ENCODE data around the gene ZNF226. TPM values are rescaled to one million over a fixed set of nuclear protein-coding genes. Genes with fewer than 3 reads are reported as not detected.

The ZNF226 gene
- total and polyA plus RNA-seq, 9 of the 15 experiments (the other 6 are each of a cell fraction or from before 2014, with no cell fraction given) = 6.2 to 19.4 (median 9.3) TPM

GRCh38 chr19:44212250-44212865, 47.5 kb downstream of the ZNF226 start, which contains the start of gene ZNF227 (continued):
- TF ChIP-seq CTCF (IDR thresholded peaks at IDR 0.05 in 2 of 3, conservative IDR thresholded peaks at IDR 0.05 in 1 of 3; ENCODE audit: insufficient read depth in 2 of 3, low read depth in 1 of 3, low read length in 3 of 3) (no peak), ZNF586 (CRISPR knock-in tag; conservative IDR thresholded peaks at IDR 0.05) (no peak), SUPT5H (IDR thresholded peaks at IDR 0.05) (peak; percentile 73), FOXK2 (conservative IDR thresholded peaks at IDR 0.05 in 1 of 2, IDR thresholded peaks at IDR 0.05 in 1 of 2; ENCODE audit: low read depth in 2 of 2) (peak; percentile 69 to 81; a peak in 3 of 4 replicates), NFRKB (IDR thresholded peaks at IDR 0.05; ENCODE audit: low read depth) (0 out of 2 replicates have a peak, but pooled peaks have one; percentile 48), DDX20 (tag; IDR thresholded peaks at IDR 0.05; ENCODE audit: low read depth) (0 out of 2 replicates have a peak, but pooled peaks have one; percentile 58), MBD2 (IDR thresholded peaks at IDR 0.05; ENCODE audit: borderline replicate concordance, low read depth) (peak; percentile 51; the same call in 1 of the 2 replicates), RFX1 (IDR thresholded peaks at IDR 0.05) (no peak), ASH1L (IDR thresholded peaks at IDR 0.05; ENCODE audit: borderline replicate concordance, low read depth, partially characterized antibody) (peak; percentile 80), POLR2G (IDR thresholded peaks at IDR 0.05; ENCODE audit: low read depth, low read length) (peak; percentile 87), ZFX (CRISPR knock-in tag; IDR thresholded peaks at IDR 0.05) (peak; percentile 70), ZBTB26 (CRISPR knock-in tag; IDR thresholded peaks at IDR 0.05) (no peak), RBBP5 (IDR thresholded peaks at IDR 0.05; ENCODE audit: borderline replicate concordance, insufficient read depth, low read length, poor library complexity, severe bottlenecking) (peak; percentile 81), ZNF766 (CRISPR knock-in tag; conservative IDR thresholded peaks at IDR 0.05) (peak; percentile 82), TAF7 (tag; IDR thresholded peaks at IDR 0.05) (peak; percentile 63; the same call in 1 of the 2 replicates), ZBTB11 (CRISPR knock-in tag; IDR thresholded peaks at IDR 0.05) (peak; percentile 31 to 95 (median 44); a peak in 4 of 6 replicates), PTRF (tag; IDR thresholded peaks at IDR 0.05) (no peak), ZBTB17 (CRISPR knock-in tag; IDR thresholded peaks at IDR 0.05) (no peak), ZNF146 (CRISPR knock-in tag; IDR thresholded peaks at IDR 0.05; ENCODE audit: unreplicated experiment) (no peak), POLR2AphosphoS5 (IDR thresholded peaks at IDR 0.05; ENCODE audit: control insufficient read depth, insufficient read depth, low read depth, low read length) (0 out of 2 replicates have a peak, but pooled peaks have one; percentile 39), CTBP1 (IDR thresholded peaks at IDR 0.05; ENCODE audit: borderline replicate concordance) (0 out of 2 replicates have a peak, but pooled peaks have one; percentile 34)
